ENCODE results near the gene OR4D1. TPM values are rescaled to one million over a fixed set of nuclear protein-coding genes. Genes with fewer than 3 reads are reported as not detected.

Gene OR4D1
- total and polyA plus RNA-seq, 9 of the 15 experiments (the other 6 are each of a cell fraction or from before 2014, with no cell fraction given), result not detected

- peaks cover 46 to 47% of the 10 kb centered on the region in 2 experiments for H3K4me1 ChIP-seq (replicated peaks in 1 of 2; ENCODE audit: control insufficient read depth in 2 of 2, insufficient read depth in 2 of 2, low read length in 2 of 2)
- H3K4me3 ChIP-seq, result no peak overlapping the region
- H3K27me3 ChIP-seq (ENCODE audit: control insufficient read depth in 2 of 2, insufficient read depth in 2 of 2, low read length in 2 of 2), result no peaks in the 10 kb centered on the region; a peak in 1 of 5 replicates
- H3K4me2 ChIP-seq (ENCODE audit: insufficient read depth, low read length), result no peak overlapping the region
- no peaks in the 10 kb centered on the region for H3K9me3 ChIP-seq (replicated peaks; ENCODE audit: control insufficient read depth, insufficient read depth, low read depth, low read length)
- no peaks in the 10 kb centered on the region for H3K36me3 ChIP-seq (ENCODE audit: control insufficient read depth, insufficient read depth, low read length)
- FAIRE-seq (no peak), DNase-seq (ENCODE audit: extremely low read depth in 1 of 4, low spot score in 3 of 4) (no peak), ATAC-seq (no peak)
- no peaks in the 10 kb centered on the region for H3K79me2 ChIP-seq (ENCODE audit: control insufficient read depth, insufficient read depth, low read length)
- intact Hi-C loops (cut with micrococcal nuclease) (no loop called here), in situ Hi-C loops (cut with MboI) (no loop called here)
- ChIA-PET POLR2A (interaction anchor here (0.7 kb wide), 1 partner anchor 194 kb away, joined by 3 read pairs; no protein-coding TSS in a partner anchor), CTCF (ENCODE audit: low intra/inter-chr PET ratio) (no interaction called here)
- 57% methylated on average over 6 of the region's 6 CpGs for WGBS (ENCODE audit: insufficient coverage, low coverage, missing lambda C conversion rate)
- H3K9me1 ChIP-seq (ENCODE audit: control insufficient read depth, insufficient read depth, low read length), result no peaks in the 10 kb centered on the region
- H4K20me1 ChIP-seq (replicated peaks; ENCODE audit: control insufficient read depth, insufficient read depth, low read length), result no peaks in the 10 kb centered on the region
- BruUV-seq (replicated peaks), result no TSS peak
- H3K27ac ChIP-seq (ENCODE audit: extremely low read depth, low read depth, low read length), result no peak overlapping the region
- H3K9ac ChIP-seq (ENCODE audit: insufficient read depth in 1 of 2, low read depth in 2 of 2, low read length in 2 of 2), result no peak overlapping the region
- TF ChIP-seq PTBP1 (IDR thresholded peaks at IDR 0.05; ENCODE audit: low read depth, low read length) (no peak), SRSF3 (IDR thresholded peaks at IDR 0.05; ENCODE audit: insufficient read depth, low read length) (no peak), ZNF395 (CRISPR knock-in tag; IDR thresholded peaks at IDR 0.05) (no peak), HBP1 (CRISPR knock-in tag; IDR thresholded peaks at IDR 0.05) (no peak), GABPB2 (CRISPR knock-in tag; conservative IDR thresholded peaks at IDR 0.05) (no peak), MITF (IDR thresholded peaks at IDR 0.05) (no peak), NCOA4 (IDR thresholded peaks at IDR 0.05; ENCODE audit: partially characterized antibody) (no peak), ZBTB49 (CRISPR knock-in tag; IDR thresholded peaks at IDR 0.05; ENCODE audit: borderline replicate concordance) (no peak), NR0B1 (IDR thresholded peaks at IDR 0.05; ENCODE audit: partially characterized antibody) (no peak), NCOA6 (IDR thresholded peaks at IDR 0.05) (no peak), NFE2L1 (tag; IDR thresholded peaks at IDR 0.05; ENCODE audit: borderline replicate concordance, low read depth) (no peak)
- H2AFZ ChIP-seq (ENCODE audit: low read depth, low read length), result no peak overlapping the region
Observed at GRCh38 chr17:58187063-58187462, 38.9 kb downstream of the OR4D1 start.
